ES-I3 (cell line): Measurements from ENCODE around the gene FOXO3.
A peak's percentile ranks its signal among the peaks of the same experiment; 100 is the strongest.

ENCODE experiments used
- H3K36me3 ChIP-seq: 2 replicates; pipeline ENCODE4 v1.6.1; 2013; ENCODE audit warnings: mild to moderate bottlenecking, low read length, control low read depth, moderate library complexity; ENCODE audit not compliant: insufficient read depth
- H3K4me1 ChIP-seq: 2 replicates; pipeline ENCODE4 v1.6.1; 2013; ENCODE audit warnings: mild to moderate bottlenecking, control low read depth, low read length; ENCODE audit not compliant: insufficient read depth
- H3K9ac ChIP-seq: 2 replicates; pipeline ENCODE4 v1.6.1; 2013; ENCODE audit warnings: low read depth, mild to moderate bottlenecking, low read length, moderate library complexity
- H3K9me3 ChIP-seq: 2 replicates; pipeline ENCODE4 v1.6.1; 2013; ENCODE audit warnings: mild to moderate bottlenecking, low read length, moderate library complexity; ENCODE audit not compliant: control insufficient read depth, insufficient read depth

FOXO3 gene

GRCh38 chr6:108727966-108728730, 167.4 kb downstream of the FOXO3 start:
- Histone ChIP-seq H3K4me1 (peaks cover 19% of the 10 kb centered on the region), H3K9ac (no peak overlapping the region), H3K36me3 (no peaks in the 10 kb centered on the region), H3K9me3 (no peaks in the 10 kb centered on the region; the same call in 1 of the 2 replicates)

- H3K4me1 ChIP-seq = peaks cover 25% of the 10 kb centered on the region
- H3K9me3 ChIP-seq = no peaks in the 10 kb centered on the region; the same call in 1 of the 2 replicates
- no peaks in the 10 kb centered on the region for H3K36me3 ChIP-seq
- H3K9ac ChIP-seq = no peak overlapping the region
Measured at GRCh38 chr6:108728826-108729225, 168.1 kb downstream of the FOXO3 start.

GRCh38 chr6:108730635-108731515, 170.2 kb downstream of the FOXO3 start:
- Histone ChIP-seq H3K9me3 (no peaks in the 10 kb centered on the region), H3K4me1 (peaks cover 33% of the 10 kb centered on the region), H3K36me3 (no peaks in the 10 kb centered on the region), H3K9ac (peak overlapping the region; percentile 10; the same call in 1 of the 2 replicates)

- peaks cover 37% of the 10 kb centered on the region for H3K4me1 ChIP-seq
- no peak overlapping the region for H3K9ac ChIP-seq
- H3K36me3 ChIP-seq = no peaks in the 10 kb centered on the region
- H3K9me3 ChIP-seq = no peaks in the 10 kb centered on the region
Measured at GRCh38 chr6:108732091-108732870, 171.6 kb downstream of the FOXO3 start.

GRCh38 chr6:108733051-108733450, 172.3 kb downstream of the FOXO3 start:
- no peaks in the 10 kb centered on the region for H3K9me3 ChIP-seq
- no peaks in the 10 kb centered on the region for H3K36me3 ChIP-seq
- no peak overlapping the region for H3K9ac ChIP-seq
- peaks cover 37% of the 10 kb centered on the region for H3K4me1 ChIP-seq

- no peak overlapping the region for H3K9ac ChIP-seq
- H3K9me3 ChIP-seq = no peaks in the 10 kb centered on the region
- peaks cover 37% of the 10 kb centered on the region for H3K4me1 ChIP-seq
- H3K36me3 ChIP-seq = no peaks in the 10 kb centered on the region
Measured at GRCh38 chr6:108733706-108734265, 173.1 kb downstream of the FOXO3 start.
